ENCODE data around the gene ARHGAP22. TPM values are rescaled to one million over a fixed set of nuclear protein-coding genes. Genes with fewer than 3 reads are reported as not detected.

The ARHGAP22 gene
- total RNA-seq, 1 donor from 2014 or later: 3.8 TPM

DNA sequence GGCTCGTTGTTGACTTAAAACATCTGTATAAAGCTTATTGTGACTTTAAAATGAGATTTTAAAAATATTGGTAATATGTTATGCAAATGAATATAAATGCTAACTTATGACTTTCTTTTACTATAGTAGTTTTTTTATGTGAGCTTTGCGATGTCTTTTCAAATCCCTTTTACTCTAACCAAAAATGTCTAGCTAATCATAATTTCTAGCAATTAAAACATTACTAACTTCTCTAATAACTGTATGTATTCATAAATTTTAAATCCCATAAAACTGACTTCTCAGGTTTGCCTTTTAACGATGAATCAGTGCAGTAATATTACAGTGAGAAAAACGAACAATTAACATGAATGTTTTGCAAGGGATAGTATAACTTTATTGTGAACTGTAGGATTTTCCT lies 185.2 kb downstream of the ARHGAP22 start:
- no peak overlapping the region for H3K27ac ChIP-seq (replicated peaks)
- H3K36me3 ChIP-seq: peaks cover 6% of the 10 kb centered on the region
- TF ChIP-seq, protein P1, sequence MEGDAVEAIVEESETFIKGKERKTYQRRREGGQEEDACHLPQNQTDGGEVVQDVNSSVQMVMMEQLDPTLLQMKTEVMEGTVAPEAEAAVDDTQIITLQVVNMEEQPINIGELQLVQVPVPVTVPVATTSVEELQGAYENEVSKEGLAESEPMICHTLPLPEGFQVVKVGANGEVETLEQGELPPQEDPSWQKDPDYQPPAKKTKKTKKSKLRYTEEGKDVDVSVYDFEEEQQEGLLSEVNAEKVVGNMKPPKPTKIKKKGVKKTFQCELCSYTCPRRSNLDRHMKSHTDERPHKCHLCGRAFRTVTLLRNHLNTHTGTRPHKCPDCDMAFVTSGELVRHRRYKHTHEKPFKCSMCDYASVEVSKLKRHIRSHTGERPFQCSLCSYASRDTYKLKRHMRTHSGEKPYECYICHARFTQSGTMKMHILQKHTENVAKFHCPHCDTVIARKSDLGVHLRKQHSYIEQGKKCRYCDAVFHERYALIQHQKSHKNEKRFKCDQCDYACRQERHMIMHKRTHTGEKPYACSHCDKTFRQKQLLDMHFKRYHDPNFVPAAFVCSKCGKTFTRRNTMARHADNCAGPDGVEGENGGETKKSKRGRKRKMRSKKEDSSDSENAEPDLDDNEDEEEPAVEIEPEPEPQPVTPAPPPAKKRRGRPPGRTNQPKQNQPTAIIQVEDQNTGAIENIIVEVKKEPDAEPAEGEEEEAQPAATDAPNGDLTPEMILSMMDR (IDR thresholded peaks at IDR 0.05; ENCODE audit: borderline replicate concordance): no peak
- intact Hi-C loops (cut with micrococcal nuclease): no loop called here
- H3K4me3 ChIP-seq: no peak overlapping the region
- H3K9me3 ChIP-seq (replicated peaks): no peaks in the 10 kb centered on the region
- H3K27me3 ChIP-seq (ENCODE audit: low read depth): no peaks in the 10 kb centered on the region
- peaks cover 9% of the 10 kb centered on the region for H3K4me1 ChIP-seq
- no peak for DNase-seq

DNA sequence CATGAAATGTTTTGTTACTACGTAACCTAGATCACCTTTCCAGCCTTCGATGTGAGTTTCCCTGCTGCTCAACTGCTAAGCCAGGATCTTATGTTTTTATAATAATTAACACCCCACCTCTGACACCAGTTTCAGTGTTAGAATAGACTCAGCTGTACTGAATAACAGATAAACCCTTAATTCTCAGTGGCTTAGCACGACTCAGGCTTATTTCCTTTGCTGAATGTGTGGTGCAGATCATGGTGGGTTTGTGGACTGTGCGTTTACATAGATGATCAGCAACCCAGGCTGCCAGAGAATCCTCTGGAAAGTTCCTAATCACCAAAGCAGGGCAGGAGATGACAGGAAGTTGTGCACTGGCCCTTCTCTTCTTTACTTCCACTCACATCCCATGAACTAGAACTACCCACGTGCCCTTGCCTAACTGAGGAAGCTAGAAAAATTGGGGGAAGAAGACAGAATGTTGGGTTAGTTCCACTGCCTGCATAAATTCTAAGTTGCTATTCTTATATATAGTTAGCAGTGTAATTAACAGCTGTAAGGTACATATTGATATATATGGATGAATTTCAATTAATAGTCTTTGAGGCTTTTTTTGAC lies 186.6 kb downstream of the ARHGAP22 start:
- intact Hi-C loops (cut with micrococcal nuclease): no loop called here

DNA sequence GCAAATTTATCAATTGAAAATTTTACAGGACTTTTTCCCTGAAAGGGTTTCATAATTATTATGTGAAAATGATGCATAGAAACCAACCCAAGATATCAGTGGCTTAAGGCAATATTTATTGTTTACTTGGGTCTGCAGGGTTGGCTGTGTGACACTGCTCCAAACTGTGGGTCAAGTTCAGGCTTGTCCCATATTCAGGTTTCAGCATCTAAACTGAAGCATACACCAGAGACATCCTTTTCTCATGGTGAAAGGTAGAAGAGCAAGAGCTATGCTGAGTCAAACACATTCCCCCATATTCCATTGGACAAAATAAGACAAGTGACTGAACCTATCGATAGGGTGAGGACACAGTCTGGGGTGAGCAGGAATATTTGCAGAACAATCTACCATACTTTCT lies 187.5 kb downstream of the ARHGAP22 start:
- H3K4me3 ChIP-seq: no peak overlapping the region
- no peaks in the 10 kb centered on the region for H3K27me3 ChIP-seq (ENCODE audit: low read depth)
- peaks cover 16% of the 10 kb centered on the region for H3K36me3 ChIP-seq
- H3K27ac ChIP-seq (replicated peaks): no peak overlapping the region
- no peak for DNase-seq
- H3K9me3 ChIP-seq (replicated peaks): peaks cover 9% of the 10 kb centered on the region
- TF ChIP-seq, protein P1 (IDR thresholded peaks at IDR 0.05; ENCODE audit: borderline replicate concordance): no peak
- peaks cover 11% of the 10 kb centered on the region for H3K4me1 ChIP-seq
- intact Hi-C loops (cut with micrococcal nuclease): no loop called here

More for the DNA sequence above, 186.6 kb downstream of the ARHGAP22 start:
- no peak for DNase-seq
- no peak overlapping the region for H3K4me3 ChIP-seq
- H3K4me1 ChIP-seq: peaks cover 11% of the 10 kb centered on the region
- H3K27ac ChIP-seq (replicated peaks): no peak overlapping the region
- TF ChIP-seq, protein P1 (IDR thresholded peaks at IDR 0.05; ENCODE audit: borderline replicate concordance): no peak
- peaks cover 7% of the 10 kb centered on the region for H3K36me3 ChIP-seq
- no peaks in the 10 kb centered on the region for H3K27me3 ChIP-seq (ENCODE audit: low read depth)
- no peaks in the 10 kb centered on the region for H3K9me3 ChIP-seq (replicated peaks)

DNA sequence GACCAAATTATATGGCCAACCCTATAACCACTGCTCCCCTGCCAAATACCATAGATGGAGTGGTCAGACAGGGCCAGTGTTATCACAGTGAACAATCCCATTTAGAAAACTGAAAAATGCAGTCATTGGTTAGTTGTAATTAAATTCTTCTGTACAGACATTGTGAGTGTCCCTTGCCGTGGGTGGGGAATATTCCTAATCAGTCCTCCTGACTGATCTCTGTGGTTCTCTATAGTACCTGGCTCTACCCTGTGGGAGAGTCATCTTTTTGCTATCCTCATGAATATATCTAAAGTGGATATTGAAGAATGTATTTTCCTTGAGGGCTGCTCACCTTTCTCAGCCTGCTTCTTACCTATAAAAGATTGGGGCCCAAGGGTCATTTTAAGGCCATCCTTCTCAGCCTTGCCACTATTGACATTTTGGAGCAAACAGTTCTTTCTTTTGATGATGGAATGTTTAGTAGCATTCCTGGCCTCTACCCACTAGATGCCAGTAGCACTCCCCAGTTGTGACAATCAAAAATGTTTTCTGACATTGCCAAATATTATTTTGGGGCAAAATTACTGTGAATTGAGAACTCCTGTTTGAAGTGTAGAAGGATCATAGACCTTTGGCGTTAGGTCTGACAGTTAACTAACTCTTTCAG lies 188.2 kb downstream of the ARHGAP22 start:
- H3K4me1 ChIP-seq: peaks cover 11% of the 10 kb centered on the region
- H3K9me3 ChIP-seq (replicated peaks): peaks cover 15% of the 10 kb centered on the region
- no peak overlapping the region for H3K4me3 ChIP-seq
- DNase-seq: no peak
- TF ChIP-seq, protein P1 (IDR thresholded peaks at IDR 0.05; ENCODE audit: borderline replicate concordance): no peak
- H3K27me3 ChIP-seq (ENCODE audit: low read depth): no peaks in the 10 kb centered on the region
- no peak overlapping the region for H3K27ac ChIP-seq (replicated peaks)
- H3K36me3 ChIP-seq: peaks cover 23% of the 10 kb centered on the region
- intact Hi-C loops (cut with micrococcal nuclease): no loop called here

DNA sequence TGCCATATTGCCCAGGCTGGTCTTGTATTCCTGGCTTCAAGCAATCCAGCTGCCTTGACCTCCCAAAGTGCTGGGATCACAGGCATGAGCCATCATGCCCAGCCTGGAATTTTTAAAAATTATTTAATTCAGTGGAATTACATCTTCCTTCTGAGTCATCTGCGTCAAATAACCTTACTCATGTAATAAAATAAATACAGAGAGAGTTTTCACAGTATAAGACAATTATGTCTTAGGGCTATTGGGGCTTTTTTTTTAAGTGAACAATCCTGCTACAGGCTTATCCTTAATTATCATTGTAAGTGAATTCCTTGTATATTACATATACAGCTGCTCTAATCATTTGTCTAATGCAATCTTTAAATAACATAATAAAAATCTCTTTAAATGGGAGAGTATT lies 190.1 kb downstream of the ARHGAP22 start:
- intact Hi-C loops (cut with micrococcal nuclease): no loop called here
- Histone ChIP-seq H3K36me3 (peaks cover 35% of the 10 kb centered on the region), H3K9me3 (replicated peaks) (peaks cover 15% of the 10 kb centered on the region), H3K27ac (replicated peaks) (peak overlapping the region; percentile 21), H3K27me3 (ENCODE audit: low read depth) (no peaks in the 10 kb centered on the region), H3K4me1 (peaks cover 11% of the 10 kb centered on the region), H3K4me3 (no peak overlapping the region)
- TF ChIP-seq, protein P1 (IDR thresholded peaks at IDR 0.05; ENCODE audit: borderline replicate concordance): no peak
- no peak for DNase-seq
